ENCODE results near the gene IGLL5.

Gene IGLL5

DNA sequence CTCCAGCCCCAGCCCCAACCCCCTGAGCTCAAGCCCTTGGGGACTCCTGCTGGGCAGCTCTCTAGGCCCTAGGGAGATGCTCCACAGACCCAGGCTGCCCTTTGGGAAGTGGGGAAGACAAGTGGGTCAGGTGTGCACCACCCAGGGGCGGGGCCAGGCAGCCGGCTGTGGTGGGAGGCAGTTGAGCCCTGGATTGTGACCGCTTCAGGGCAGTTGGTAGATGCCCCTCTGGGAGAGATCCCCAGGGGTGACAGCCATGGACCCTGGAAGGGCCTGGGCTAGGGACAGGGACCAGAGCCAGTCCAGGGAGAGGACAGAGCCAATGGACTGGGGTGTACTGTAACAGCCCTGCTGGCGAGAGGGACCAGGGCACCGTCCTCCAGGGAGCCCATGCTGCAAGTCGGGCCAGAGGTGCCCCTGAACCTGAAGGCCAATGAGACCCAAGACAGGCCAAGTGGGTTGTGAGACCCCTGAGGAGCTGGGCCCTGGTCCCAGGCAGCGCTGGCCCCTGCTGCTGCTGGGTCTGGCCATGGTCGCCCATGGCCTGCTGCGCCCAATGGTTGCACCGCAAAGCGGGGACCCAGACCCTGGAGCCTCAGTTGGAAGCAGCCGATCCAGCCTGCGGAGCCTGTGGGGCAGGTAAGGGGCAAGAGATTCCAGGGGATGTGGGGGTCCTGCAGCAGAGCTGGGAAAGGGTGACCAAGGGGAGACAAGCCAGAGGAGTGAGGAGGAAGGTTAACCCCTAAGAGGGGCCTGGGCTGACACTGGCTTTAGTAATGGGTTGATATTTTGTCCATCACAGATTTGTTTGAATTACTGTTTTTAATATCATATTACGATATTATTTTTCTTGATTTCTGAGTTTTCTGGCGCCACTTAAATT, at the start of gene IGLL5:
TSS of gene IGLL5 (plus strand) at position 196 of the 883 bp plus-strand sequence. CDS start at position 434, 238 bp downstream.
- no peaks in the 10 kb centered on the region for H3K36me3 ChIP-seq
- TF ChIP-seq, protein P1, sequence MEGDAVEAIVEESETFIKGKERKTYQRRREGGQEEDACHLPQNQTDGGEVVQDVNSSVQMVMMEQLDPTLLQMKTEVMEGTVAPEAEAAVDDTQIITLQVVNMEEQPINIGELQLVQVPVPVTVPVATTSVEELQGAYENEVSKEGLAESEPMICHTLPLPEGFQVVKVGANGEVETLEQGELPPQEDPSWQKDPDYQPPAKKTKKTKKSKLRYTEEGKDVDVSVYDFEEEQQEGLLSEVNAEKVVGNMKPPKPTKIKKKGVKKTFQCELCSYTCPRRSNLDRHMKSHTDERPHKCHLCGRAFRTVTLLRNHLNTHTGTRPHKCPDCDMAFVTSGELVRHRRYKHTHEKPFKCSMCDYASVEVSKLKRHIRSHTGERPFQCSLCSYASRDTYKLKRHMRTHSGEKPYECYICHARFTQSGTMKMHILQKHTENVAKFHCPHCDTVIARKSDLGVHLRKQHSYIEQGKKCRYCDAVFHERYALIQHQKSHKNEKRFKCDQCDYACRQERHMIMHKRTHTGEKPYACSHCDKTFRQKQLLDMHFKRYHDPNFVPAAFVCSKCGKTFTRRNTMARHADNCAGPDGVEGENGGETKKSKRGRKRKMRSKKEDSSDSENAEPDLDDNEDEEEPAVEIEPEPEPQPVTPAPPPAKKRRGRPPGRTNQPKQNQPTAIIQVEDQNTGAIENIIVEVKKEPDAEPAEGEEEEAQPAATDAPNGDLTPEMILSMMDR (IDR thresholded peaks at IDR 0.05) = no peak
- no peaks in the 10 kb centered on the region for H3K9me3 ChIP-seq
- H3K27ac ChIP-seq = no peak within 1 kb of the TSS
- H3K4me3 ChIP-seq (ENCODE audit: low read depth in 1 of 2, low read length in 1 of 2) = no peak within 1 kb of the TSS
- H3K4me1 ChIP-seq (ENCODE audit: control insufficient read depth in 1 of 2, insufficient read depth in 1 of 2, low read depth in 1 of 2, low read length in 1 of 2) = no peaks in the 10 kb centered on the region
- H3K27me3 ChIP-seq = no peaks in the 10 kb centered on the region

GRCh38 chr22:22838148-22838786, 49.3 kb upstream of the IGLL5 start:
- H3K27ac ChIP-seq = no peak overlapping the region
- TF ChIP-seq, protein P1 (IDR thresholded peaks at IDR 0.05) = no peak
- H3K4me3 ChIP-seq (ENCODE audit: low read depth in 1 of 2, low read length in 1 of 2) = no peak overlapping the region

DNA sequence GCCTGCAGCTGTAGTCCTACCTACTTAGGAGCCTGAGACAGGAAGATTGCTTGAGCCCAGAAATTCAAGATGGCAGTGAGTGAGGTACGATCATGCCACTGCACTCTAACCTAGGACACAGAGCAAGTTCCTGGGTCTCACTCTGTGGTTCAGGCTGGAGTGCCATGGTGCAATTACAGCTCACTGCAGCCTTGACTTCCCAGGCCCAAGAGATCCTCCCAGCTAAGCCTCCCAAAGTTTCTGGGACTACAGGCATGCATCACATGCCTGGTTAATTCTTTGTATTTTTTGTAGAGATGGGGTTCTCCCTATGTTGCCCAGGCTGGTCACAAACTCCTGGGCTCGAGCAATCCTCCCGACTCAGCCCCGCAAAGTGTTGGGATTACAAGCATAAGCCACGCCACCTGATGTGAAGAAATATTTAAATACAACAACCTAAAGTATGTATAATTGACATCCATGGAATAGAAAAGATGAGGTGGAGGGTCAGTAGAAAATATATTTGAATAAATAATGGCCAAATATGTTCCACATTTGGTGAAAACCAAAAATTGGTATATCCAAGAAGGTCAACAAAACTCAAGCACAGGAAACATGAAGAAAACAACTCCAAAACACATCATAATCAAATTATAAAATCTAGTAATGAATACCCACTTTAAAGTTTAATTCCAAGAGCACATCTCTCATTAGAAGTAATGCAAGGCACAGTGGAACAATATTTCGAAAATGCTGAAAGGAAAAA, 47.9 kb upstream of the IGLL5 start:
- TF ChIP-seq, protein P1 (IDR thresholded peaks at IDR 0.05) = no peak
- Histone ChIP-seq H3K27ac (no peak overlapping the region), H3K27me3 (no peaks in the 10 kb centered on the region), H3K4me1 (ENCODE audit: control insufficient read depth in 1 of 2, insufficient read depth in 1 of 2, low read depth in 1 of 2, low read length in 1 of 2) (no peaks in the 10 kb centered on the region), H3K36me3 (no peaks in the 10 kb centered on the region), H3K9me3 (no peaks in the 10 kb centered on the region), H3K4me3 (ENCODE audit: low read depth in 1 of 2, low read length in 1 of 2) (no peak overlapping the region)

More at GRCh38 chr22:22838148-22838786, 49.3 kb upstream of the IGLL5 start:
- no peaks in the 10 kb centered on the region for H3K4me1 ChIP-seq (ENCODE audit: control insufficient read depth in 1 of 2, insufficient read depth in 1 of 2, low read depth in 1 of 2, low read length in 1 of 2)
- no peaks in the 10 kb centered on the region for H3K36me3 ChIP-seq
- H3K27me3 ChIP-seq = no peaks in the 10 kb centered on the region
- no peaks in the 10 kb centered on the region for H3K9me3 ChIP-seq

GRCh38 chr22:22840780-22841179, 46.8 kb upstream of the IGLL5 start:
- Histone ChIP-seq H3K4me3 (ENCODE audit: low read depth in 1 of 2, low read length in 1 of 2) (no peak overlapping the region), H3K36me3 (no peaks in the 10 kb centered on the region), H3K9me3 (no peaks in the 10 kb centered on the region), H3K27ac (no peak overlapping the region), H3K27me3 (no peaks in the 10 kb centered on the region), H3K4me1 (ENCODE audit: control insufficient read depth in 1 of 2, insufficient read depth in 1 of 2, low read depth in 1 of 2, low read length in 1 of 2) (no peaks in the 10 kb centered on the region)
- TF ChIP-seq, protein P1 (IDR thresholded peaks at IDR 0.05) = no peak

- Histone ChIP-seq H3K27me3 (no peaks in the 10 kb centered on the region), H3K9me3 (no peaks in the 10 kb centered on the region), H3K4me3 (ENCODE audit: low read depth in 1 of 2, low read length in 1 of 2) (no peak overlapping the region), H3K36me3 (no peaks in the 10 kb centered on the region), H3K27ac (no peak overlapping the region), H3K4me1 (ENCODE audit: control insufficient read depth in 1 of 2, insufficient read depth in 1 of 2, low read depth in 1 of 2, low read length in 1 of 2) (no peaks in the 10 kb centered on the region)
- TF ChIP-seq, protein P1 (IDR thresholded peaks at IDR 0.05) = no peak
Observed at GRCh38 chr22:22841598-22841997, 46.0 kb upstream of the IGLL5 start.
